Measurements from ENCODE around the gene ASB6. TPM values are rescaled to one million over a fixed set of nuclear protein-coding genes. Genes with fewer than 3 reads are reported as not detected.

The ASB6 gene
- total RNA-seq, 2 experiments from 2014 or later = 19.0 to 21.4 TPM

GRCh38 chr9:129666575-129666974 lies 24.6 kb upstream of the ASB6 start:
- CTCF ChIA-PET (ENCODE audit: unreplicated experiment) = no interaction called here
- no TSS peak for BruUV-seq (replicated peaks)
- Histone ChIP-seq H4K20me1 (ENCODE audit: insufficient read depth, low read length) (no peaks in the 10 kb centered on the region), H2AFZ (ENCODE audit: low read length) (no peak overlapping the region), H3K4me1 (ENCODE audit: insufficient read depth, low read length, poor library complexity, severe bottlenecking) (no peaks in the 10 kb centered on the region), H3K36me3 (ENCODE audit: insufficient read depth, low read length) (no peaks in the 10 kb centered on the region), H3K4me2 (ENCODE audit: low read length) (no peak overlapping the region), H3K79me2 (ENCODE audit: insufficient read depth, low read depth, low read length) (no peaks in the 10 kb centered on the region), H3K9me3 (ENCODE audit: low read length) (no peaks in the 10 kb centered on the region), H3K4me3 (ENCODE audit: low read depth, low read length, poor library complexity, severe bottlenecking) (no peak overlapping the region), H3K9me2 (ENCODE audit: insufficient read depth, low read length) (no peaks in the 10 kb centered on the region), H3K27ac (ENCODE audit: low read depth, low read length, poor library complexity, severe bottlenecking) (no peak overlapping the region)
- intact Hi-C loops (cut with micrococcal nuclease; ENCODE audit: unreplicated experiment) = no loop called here
- POLR2A ChIA-PET = no interaction called here
- TF ChIP-seq EZH2phosphoT487 (IDR thresholded peaks at IDR 0.05; ENCODE audit: borderline replicate concordance, low read depth, low read length) (no peak), CTCF (conservative IDR thresholded peaks at IDR 0.05; ENCODE audit: low read length) (no peak)
- DNase-seq (ENCODE audit: low spot score) = no peak

- Histone ChIP-seq H4K20me1 (ENCODE audit: insufficient read depth, low read length) (no peaks in the 10 kb centered on the region), H3K9me2 (ENCODE audit: insufficient read depth, low read length) (no peaks in the 10 kb centered on the region), H3K4me1 (ENCODE audit: insufficient read depth, low read length, poor library complexity, severe bottlenecking) (no peaks in the 10 kb centered on the region), H3K36me3 (ENCODE audit: insufficient read depth, low read length) (no peaks in the 10 kb centered on the region), H3K4me2 (ENCODE audit: low read length) (no peak overlapping the region), H3K9me3 (ENCODE audit: low read length) (no peaks in the 10 kb centered on the region), H3K4me3 (ENCODE audit: low read depth, low read length, poor library complexity, severe bottlenecking) (no peak overlapping the region), H3K27ac (ENCODE audit: low read depth, low read length, poor library complexity, severe bottlenecking) (no peak overlapping the region), H3K79me2 (ENCODE audit: insufficient read depth, low read depth, low read length) (no peaks in the 10 kb centered on the region), H2AFZ (ENCODE audit: low read length) (no peak overlapping the region)
- TF ChIP-seq CTCF (conservative IDR thresholded peaks at IDR 0.05; ENCODE audit: low read length) (no peak), EZH2phosphoT487 (IDR thresholded peaks at IDR 0.05; ENCODE audit: borderline replicate concordance, low read depth, low read length) (no peak)
- no peak for DNase-seq (ENCODE audit: low spot score)
- intact Hi-C loops (cut with micrococcal nuclease; ENCODE audit: unreplicated experiment) = no loop called here
- ChIA-PET POLR2A (no interaction called here), CTCF (ENCODE audit: unreplicated experiment) (no interaction called here)
- BruUV-seq (replicated peaks) = no TSS peak
These were observed 24.0 kb upstream of the ASB6 start for GRCh38 chr9:129665814-129666520.

GRCh38 chr9:129665389-129665775 lies 23.4 kb upstream of the ASB6 start, which contains the start of gene PRRX2:
Gene PRRX2, plus strand, starts transcription at chr9:129665647. Its CDS starts 221 bp downstream, at chr9:129665868.
- Histone ChIP-seq H3K4me3 (ENCODE audit: low read depth, low read length, poor library complexity, severe bottlenecking) (no peak within 1 kb of the TSS), H3K9me2 (ENCODE audit: insufficient read depth, low read length) (no peaks in the 10 kb centered on the region), H3K4me1 (ENCODE audit: insufficient read depth, low read length, poor library complexity, severe bottlenecking) (no peaks in the 10 kb centered on the region), H4K20me1 (ENCODE audit: insufficient read depth, low read length) (no peaks in the 10 kb centered on the region), H2AFZ (ENCODE audit: low read length) (no peak within 1 kb of the TSS), H3K9me3 (ENCODE audit: low read length) (no peaks in the 10 kb centered on the region), H3K36me3 (ENCODE audit: insufficient read depth, low read length) (no peaks in the 10 kb centered on the region), H3K79me2 (ENCODE audit: insufficient read depth, low read depth, low read length) (no peaks in the 10 kb centered on the region), H3K4me2 (ENCODE audit: low read length) (no peak within 1 kb of the TSS), H3K27ac (ENCODE audit: low read depth, low read length, poor library complexity, severe bottlenecking) (no peak within 1 kb of the TSS)
- no TSS peak for BruUV-seq (replicated peaks)
- ChIA-PET POLR2A (no interaction called here), CTCF (ENCODE audit: unreplicated experiment) (no interaction called here)
- no peak for TF ChIP-seq EZH2phosphoT487 (IDR thresholded peaks at IDR 0.05; ENCODE audit: borderline replicate concordance, low read depth, low read length)
- no peak for TF ChIP-seq CTCF (conservative IDR thresholded peaks at IDR 0.05; ENCODE audit: low read length)
- no peak for DNase-seq (ENCODE audit: low spot score)
- intact Hi-C loops (cut with micrococcal nuclease; ENCODE audit: unreplicated experiment) = no loop called here
